Left hindlimb (tissue), 1 donor: ENCODE measurements around the gene RABGGTA.
"Not testable (repeated sequence)": the region's sequence is repeated elsewhere in the genome, so short reads cannot be mapped to it uniquely, and the experiment has no call there.

Experiments used
- DNase-seq: peaks from one replicate; pipeline ENCODE4 v3.0.0-alpha.2; 2018

RABGGTA gene

GRCh38 chr14:24238123-24238522 lies 33.3 kb downstream of the RABGGTA start:
- no peak for DNase-seq

- no peak for DNase-seq
These were observed 33.9 kb downstream of the RABGGTA start for GRCh38 chr14:24237463-24237955.

- DNase-seq: no peak
These were observed 34.5 kb downstream of the RABGGTA start for GRCh38 chr14:24236689-24237462.

- no peak for DNase-seq
These were observed 35.4 kb downstream of the RABGGTA start for GRCh38 chr14:24235804-24236688.

GRCh38 chr14:24234095-24235005 lies 37.0 kb downstream of the RABGGTA start:
- DNase-seq: no peak

- DNase-seq: no peak
These were observed 37.9 kb downstream of the RABGGTA start for GRCh38 chr14:24233538-24233866.

GRCh38 chr14:24232645-24233537 lies 38.5 kb downstream of the RABGGTA start, which contains the start of gene GMPR2:
Gene GMPR2 (plus strand): TSS chr14:24232929. CDS start chr14:24233254, 325 bp downstream.
- DNase-seq: no peak

GRCh38 chr14:24232121-24232644 lies 39.2 kb downstream of the RABGGTA start, which contains the start of gene NEDD8:
Gene NEDD8 (minus strand): TSS chr14:24232367. CDS start chr14:24232267, 100 bp downstream.
- peak; percentile 96 for DNase-seq

GRCh38 chr14:24231263-24232120 lies 39.9 kb downstream of the RABGGTA start:
- DNase-seq: no peak

- no peak for DNase-seq
These were observed 42.5 kb downstream of the RABGGTA start for GRCh38 chr14:24228902-24229301.

GRCh38 chr14:24226473-24226872 lies 44.9 kb downstream of the RABGGTA start:
- DNase-seq: no peak

- DNase-seq: no peak
These were observed 46.8 kb downstream of the RABGGTA start for GRCh38 chr14:24224618-24225071.

GRCh38 chr14:24222987-24223386 lies 48.4 kb downstream of the RABGGTA start:
- not testable (repeated sequence) for DNase-seq

- DNase-seq: no peak
These were observed 51.9 kb downstream of the RABGGTA start for GRCh38 chr14:24219521-24219920.

GRCh38 chr14:24219080-24219479 lies 52.3 kb downstream of the RABGGTA start:
- DNase-seq: no peak

- not testable (repeated sequence) for DNase-seq
These were observed 54.5 kb downstream of the RABGGTA start for GRCh38 chr14:24216876-24217275.

GRCh38 chr14:24216345-24216699 lies 55.1 kb downstream of the RABGGTA start:
- DNase-seq: no peak
